HUES48 (cell line): Measurements from ENCODE around the gene SAMD13.
A peak's percentile ranks its signal among the peaks of the same experiment; 100 is the strongest.
"Not testable (repeated sequence)": the region's sequence is repeated elsewhere in the genome, so short reads cannot be mapped to it uniquely, and the experiment has no call there.

Experiments used
- H3K27ac ChIP-seq: one replicate; pipeline ENCODE4 v1.7.0; 2013; ENCODE audit warnings: low read depth, low read length, inconsistent platforms
- H3K27me3 ChIP-seq: 2 replicates; pipeline ENCODE4 v1.6.1; 2013; ENCODE audit warnings: mild to moderate bottlenecking, low read length; ENCODE audit not compliant: control insufficient read depth, insufficient read depth
- H3K36me3 ChIP-seq: 2 replicates; pipeline ENCODE4 v1.6.1; 2013; ENCODE audit warnings: low read length; ENCODE audit not compliant: control insufficient read depth, insufficient read depth
- H3K4me1 ChIP-seq: 2 replicates; pipeline ENCODE4 v1.6.1; 2013; ENCODE audit warnings: mild to moderate bottlenecking, low read length; ENCODE audit not compliant: control insufficient read depth, insufficient read depth
- H3K4me3 ChIP-seq: 2 replicates; pipeline ENCODE4 v1.5.1; 2013; ENCODE audit warnings: mild to moderate bottlenecking, low read depth, low read length
- H3K9ac ChIP-seq: 2 replicates; pipeline ENCODE4 v1.6.1; 2013; ENCODE audit warnings: mild to moderate bottlenecking, low read depth, low read length, moderate library complexity
- H3K9me3 ChIP-seq: 2 replicates; pipeline ENCODE4 v1.6.1; 2013; ENCODE audit warnings: low read length; ENCODE audit not compliant: control insufficient read depth, insufficient read depth

The SAMD13 gene

DNA sequence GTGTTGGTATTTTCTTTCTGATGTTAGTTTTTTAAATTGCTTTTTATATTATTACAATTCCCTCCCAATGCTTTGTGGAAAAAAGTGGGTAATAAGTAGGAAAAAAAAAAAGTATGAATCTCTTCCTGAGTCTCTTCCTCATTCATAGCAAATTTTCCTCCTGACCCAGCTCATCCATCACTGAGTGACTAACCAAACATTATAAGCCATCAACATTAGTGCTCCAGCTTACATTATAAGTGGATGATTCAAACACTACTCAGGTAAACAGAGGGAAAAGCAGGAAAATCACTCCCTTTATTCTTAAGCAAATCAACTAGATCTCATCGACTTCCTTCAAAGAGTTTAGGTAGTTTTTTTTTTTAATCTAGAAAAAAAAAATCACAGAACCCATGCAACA lies 15.4 kb upstream of the SAMD13 start:
- Histone ChIP-seq H3K36me3 (no peaks in the 10 kb centered on the region), H3K27me3 (no peaks in the 10 kb centered on the region), H3K4me3 (no peak overlapping the region), H3K27ac (no peak overlapping the region), H3K9me3 (peaks cover 31% of the 10 kb centered on the region), H3K9ac (no peak overlapping the region), H3K4me1 (no peaks in the 10 kb centered on the region; the same call in 1 of the 2 replicates)

DNA sequence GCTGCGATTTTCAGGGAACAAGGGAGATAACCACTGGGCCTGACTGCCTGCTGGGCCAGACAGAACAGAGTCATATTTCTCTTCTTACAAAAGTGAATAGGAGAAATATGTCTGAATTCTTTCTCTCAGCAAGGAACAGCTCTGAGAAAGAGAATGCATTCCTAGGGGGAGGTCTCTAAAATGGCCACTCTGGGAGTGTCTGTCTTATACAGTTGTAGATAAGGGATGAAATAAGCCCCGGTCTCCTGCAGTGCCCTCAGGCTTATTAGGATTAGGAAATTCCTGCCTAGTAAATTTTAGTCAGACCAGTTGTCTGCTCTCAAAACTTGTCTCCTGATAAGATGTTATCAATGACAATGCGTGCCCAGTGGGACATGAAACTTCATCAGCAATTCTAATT lies 14.1 kb upstream of the SAMD13 start:
- not testable (repeated sequence) for H3K36me3 ChIP-seq, H3K27me3 ChIP-seq, H3K27ac ChIP-seq, H3K9ac ChIP-seq, H3K4me1 ChIP-seq
- Histone ChIP-seq H3K9me3 (peaks cover 31% of the 10 kb centered on the region), H3K4me3 (peak overlapping the region; percentile 27; the same call in 1 of the 2 replicates)

DNA sequence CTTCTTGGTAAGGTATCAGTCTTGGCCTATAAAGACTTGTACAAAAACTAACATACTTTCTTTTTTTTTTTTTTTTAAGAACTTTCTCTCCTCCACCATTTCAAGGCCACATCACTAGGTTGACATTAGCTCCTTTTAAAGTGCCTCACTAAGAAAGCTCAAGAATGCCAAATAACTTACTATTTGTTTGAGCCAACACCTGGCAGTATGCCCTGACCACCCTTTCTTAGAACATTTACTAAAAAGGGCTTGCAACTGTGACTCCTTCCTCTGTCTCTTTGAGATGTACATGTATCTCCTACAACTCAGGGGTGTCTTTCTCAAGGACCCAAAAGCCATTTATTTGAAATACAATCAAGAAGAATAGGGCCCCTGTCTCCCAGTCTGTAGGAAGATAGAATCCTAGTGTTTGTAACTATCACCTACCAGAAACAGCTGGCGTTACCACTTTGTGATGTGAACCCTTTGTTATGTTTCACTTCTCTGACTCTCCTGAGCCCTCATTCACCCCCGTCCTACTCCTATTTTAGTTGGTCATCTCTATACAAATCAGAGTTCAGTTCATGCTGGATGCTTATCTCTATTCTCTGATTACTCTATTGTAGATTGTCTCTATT lies 12.2 kb upstream of the SAMD13 start:
- Histone ChIP-seq H3K27ac (peak overlapping the region; percentile 46), H3K27me3 (no peaks in the 10 kb centered on the region), H3K9ac (no peak overlapping the region), H3K4me3 (no peak overlapping the region), H3K4me1 (no peaks in the 10 kb centered on the region; the same call in 1 of the 2 replicates), H3K9me3 (peaks cover 31% of the 10 kb centered on the region), H3K36me3 (no peaks in the 10 kb centered on the region)

GRCh38 chr1:84291882-84292655 lies 9.4 kb upstream of the SAMD13 start:
- H3K9me3 ChIP-seq = peaks cover 21% of the 10 kb centered on the region
- H3K4me1 ChIP-seq = no peaks in the 10 kb centered on the region; the same call in 1 of the 2 replicates
- no peak overlapping the region for H3K27ac ChIP-seq
- no peaks in the 10 kb centered on the region for H3K27me3 ChIP-seq
- no peak overlapping the region for H3K4me3 ChIP-seq
- H3K9ac ChIP-seq = no peak overlapping the region
- no peaks in the 10 kb centered on the region for H3K36me3 ChIP-seq

DNA sequence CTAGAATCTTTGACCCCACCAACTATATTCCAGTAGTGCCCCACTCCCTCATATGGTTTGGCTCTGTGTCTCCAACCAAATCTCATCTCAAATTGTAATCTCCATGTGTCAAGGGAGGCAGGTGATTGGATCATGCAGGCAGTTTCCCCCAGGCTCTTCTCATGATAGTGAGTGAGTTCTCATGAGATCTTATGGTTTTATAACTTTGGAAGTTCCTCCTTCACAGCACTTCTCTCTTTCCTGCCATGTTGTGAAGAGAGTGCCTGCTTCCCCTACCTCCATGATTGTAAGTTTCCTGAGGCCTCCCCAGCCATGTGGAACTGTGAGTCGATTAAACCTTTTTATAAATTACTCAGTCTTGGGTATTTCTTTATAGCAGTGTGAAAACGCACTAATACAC lies 7.7 kb upstream of the SAMD13 start:
- Histone ChIP-seq H3K4me1 (peaks cover 4% of the 10 kb centered on the region; the same call in 1 of the 2 replicates), H3K9ac (no peak overlapping the region), H3K27ac (no peak overlapping the region), H3K27me3 (no peaks in the 10 kb centered on the region), H3K36me3 (no peaks in the 10 kb centered on the region), H3K4me3 (no peak overlapping the region), H3K9me3 (peaks cover 5% of the 10 kb centered on the region; the same call in 1 of the 2 replicates)

DNA sequence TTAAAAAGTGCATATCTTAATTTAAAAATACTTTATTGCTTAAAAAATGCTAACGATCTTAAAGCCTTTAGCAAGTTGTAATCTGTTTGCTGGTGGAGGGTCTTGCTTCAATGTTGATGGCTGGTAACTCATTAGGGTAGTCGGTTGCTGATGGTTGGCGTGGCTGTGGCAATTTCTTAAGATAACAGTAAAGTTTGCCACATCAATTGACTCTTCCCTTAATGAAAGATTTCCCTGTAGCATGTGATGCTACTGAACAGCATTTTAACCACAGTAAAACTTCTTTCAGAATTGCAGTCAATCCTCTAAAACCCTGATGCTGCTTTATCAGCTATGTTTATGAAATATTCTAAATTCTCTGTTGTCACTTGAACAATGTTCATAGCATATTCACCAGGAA lies 6.8 kb upstream of the SAMD13 start:
- H3K36me3 ChIP-seq = no peaks in the 10 kb centered on the region
- H3K27ac ChIP-seq = no peak overlapping the region
- H3K27me3 ChIP-seq = no peaks in the 10 kb centered on the region
- no peak overlapping the region for H3K4me3 ChIP-seq
- H3K9me3 ChIP-seq = peaks cover 3% of the 10 kb centered on the region; the same call in 1 of the 2 replicates
- peaks cover 10% of the 10 kb centered on the region for H3K4me1 ChIP-seq
- no peak overlapping the region for H3K9ac ChIP-seq

- H3K27ac ChIP-seq = no peak overlapping the region
- H3K4me3 ChIP-seq = peak overlapping the region; percentile 97
- H3K9ac ChIP-seq = no peak overlapping the region
Measured at GRCh38 chr1:84297546-84298244, 3.8 kb upstream of the SAMD13 start.

DNA sequence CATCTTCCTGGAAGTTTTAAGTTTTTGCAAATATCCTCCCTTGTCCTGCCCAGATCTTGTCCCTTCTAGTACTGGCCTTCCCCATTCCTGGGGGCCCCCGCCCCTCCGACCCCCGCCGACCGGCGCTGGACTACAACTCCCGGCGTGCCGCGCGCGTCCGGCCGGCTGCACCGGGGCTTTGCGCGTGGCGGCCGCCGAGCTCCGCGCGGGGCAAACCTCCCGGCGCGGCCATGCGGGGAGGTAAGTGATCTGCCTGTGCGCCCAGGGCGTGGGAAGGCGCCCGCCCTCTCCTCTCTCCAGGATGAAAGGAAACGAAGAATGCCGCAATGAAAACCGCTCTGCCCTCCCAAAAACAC lies 3.2 kb upstream of the SAMD13 start:
- Histone ChIP-seq H3K9ac (peak overlapping the region; percentile 73), H3K36me3 (no peaks in the 10 kb centered on the region), H3K4me3 (peak overlapping the region; percentile 97), H3K4me1 (peaks cover 45% of the 10 kb centered on the region), H3K27ac (peak overlapping the region; percentile 35), H3K9me3 (peaks cover 3% of the 10 kb centered on the region; the same call in 1 of the 2 replicates), H3K27me3 (no peaks in the 10 kb centered on the region)

More at GRCh38 chr1:84297546-84298244, 3.8 kb upstream of the SAMD13 start:
- H3K9me3 ChIP-seq = peaks cover 3% of the 10 kb centered on the region; the same call in 1 of the 2 replicates
- H3K36me3 ChIP-seq = no peaks in the 10 kb centered on the region
- no peaks in the 10 kb centered on the region for H3K27me3 ChIP-seq
- peaks cover 38% of the 10 kb centered on the region for H3K4me1 ChIP-seq

GRCh38 chr1:84298684-84299535 lies 2.6 kb upstream of the SAMD13 start:
- Histone ChIP-seq H3K36me3 (no peaks in the 10 kb centered on the region), H3K9ac (peak overlapping the region; percentile 73), H3K27ac (peak overlapping the region; percentile 35), H3K9me3 (peaks cover 3% of the 10 kb centered on the region; the same call in 1 of the 2 replicates), H3K4me3 (peak overlapping the region; percentile 97), H3K4me1 (peaks cover 49% of the 10 kb centered on the region), H3K27me3 (no peaks in the 10 kb centered on the region)

DNA sequence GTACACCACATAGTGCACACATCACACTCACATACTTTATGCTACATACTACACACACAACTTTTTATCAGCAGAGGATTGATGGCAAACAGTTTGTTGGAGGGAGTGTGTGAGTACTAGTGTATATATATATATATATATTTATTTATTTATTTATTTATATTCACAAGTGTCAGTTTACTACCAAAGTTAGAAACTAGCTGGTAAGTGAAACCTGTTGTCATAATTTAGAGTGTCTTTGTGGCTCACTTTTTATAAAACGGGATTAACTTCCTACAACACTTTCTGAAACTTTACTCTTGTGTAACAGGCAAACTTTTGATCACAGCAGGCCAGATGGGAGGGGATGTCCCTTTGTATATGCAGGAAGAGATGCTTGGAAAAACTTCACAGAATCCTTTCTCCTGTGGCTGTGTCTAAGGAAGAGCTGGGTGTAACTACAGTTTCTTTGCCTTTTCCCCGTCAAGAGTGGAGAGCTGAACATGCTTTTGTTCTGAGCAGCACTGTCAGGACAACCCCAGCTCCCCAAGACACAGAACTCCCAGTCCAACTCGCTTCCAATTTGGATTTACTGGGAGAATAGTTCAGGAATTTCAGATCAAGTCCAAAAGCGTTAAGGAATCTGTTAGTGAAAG lies 1.9 kb upstream of the SAMD13 start:
- H3K4me3 ChIP-seq = peak overlapping the region; percentile 97
- H3K9ac ChIP-seq = no peak overlapping the region
- no peaks in the 10 kb centered on the region for H3K36me3 ChIP-seq
- H3K4me1 ChIP-seq = peaks cover 49% of the 10 kb centered on the region
- H3K9me3 ChIP-seq = peaks cover 3% of the 10 kb centered on the region; the same call in 1 of the 2 replicates
- H3K27me3 ChIP-seq = no peaks in the 10 kb centered on the region
- no peak overlapping the region for H3K27ac ChIP-seq
